ENCODE measurements around the gene DDX31.
"Not testable (repeated sequence)": the region's sequence is repeated elsewhere in the genome, so short reads cannot be mapped to it uniquely, and the experiment has no call there.

The DDX31 gene

DNA sequence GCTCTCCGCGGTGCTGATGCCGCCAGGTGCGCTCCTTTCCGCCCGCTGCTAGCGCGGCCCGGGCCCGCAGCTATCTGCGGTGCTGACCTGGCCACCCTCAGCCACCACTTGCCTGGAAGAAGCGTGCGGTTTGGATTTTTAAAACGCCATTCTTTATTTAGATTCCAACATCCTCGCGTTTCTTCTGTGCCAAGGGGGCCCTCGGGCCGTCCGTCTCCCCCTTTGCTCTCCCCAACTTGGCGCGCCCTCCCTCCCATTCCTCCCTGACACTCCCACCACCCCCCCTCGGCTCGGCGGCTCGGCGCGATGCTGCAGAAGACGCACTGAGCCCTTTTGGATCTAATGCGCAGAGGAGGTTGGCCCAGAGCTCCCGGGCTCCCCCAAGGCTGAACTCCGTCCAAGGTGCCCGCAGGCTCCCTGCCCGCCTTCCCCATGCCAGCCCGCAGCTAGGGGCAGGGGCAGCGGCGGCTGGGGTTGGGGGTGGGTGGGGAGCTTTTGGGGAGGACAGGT, 87.5 kb downstream of the DDX31 start, which contains the start of gene BARHL1:
Gene BARHL1, plus strand, starts transcription at position 331 of the 510 bp plus-strand sequence. CDS start 192 bp downstream, outside the sequence.
- DNase-seq (ENCODE audit: low spot score), result no peak
- no peak for FAIRE-seq

DNA sequence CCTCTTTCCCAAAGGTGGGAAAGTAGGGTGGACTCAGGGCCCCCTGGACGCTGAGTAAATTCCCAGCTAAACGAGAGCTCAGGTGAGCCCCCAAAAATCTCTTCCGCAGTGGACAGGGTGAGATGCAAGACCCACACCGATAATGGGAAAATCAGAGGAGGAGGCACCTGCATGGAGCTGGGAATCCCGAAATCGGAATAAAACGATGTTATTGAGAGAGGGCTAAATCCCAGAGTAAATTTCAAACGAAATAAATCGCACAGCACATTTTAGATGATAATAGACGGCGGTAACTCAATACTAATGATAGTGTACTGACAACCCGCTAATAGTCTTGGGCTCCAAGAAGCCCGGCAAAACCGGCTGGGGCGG, 90.4 kb downstream of the DDX31 start:
- no peak for FAIRE-seq
- DNase-seq (ENCODE audit: low spot score), result no peak

DNA sequence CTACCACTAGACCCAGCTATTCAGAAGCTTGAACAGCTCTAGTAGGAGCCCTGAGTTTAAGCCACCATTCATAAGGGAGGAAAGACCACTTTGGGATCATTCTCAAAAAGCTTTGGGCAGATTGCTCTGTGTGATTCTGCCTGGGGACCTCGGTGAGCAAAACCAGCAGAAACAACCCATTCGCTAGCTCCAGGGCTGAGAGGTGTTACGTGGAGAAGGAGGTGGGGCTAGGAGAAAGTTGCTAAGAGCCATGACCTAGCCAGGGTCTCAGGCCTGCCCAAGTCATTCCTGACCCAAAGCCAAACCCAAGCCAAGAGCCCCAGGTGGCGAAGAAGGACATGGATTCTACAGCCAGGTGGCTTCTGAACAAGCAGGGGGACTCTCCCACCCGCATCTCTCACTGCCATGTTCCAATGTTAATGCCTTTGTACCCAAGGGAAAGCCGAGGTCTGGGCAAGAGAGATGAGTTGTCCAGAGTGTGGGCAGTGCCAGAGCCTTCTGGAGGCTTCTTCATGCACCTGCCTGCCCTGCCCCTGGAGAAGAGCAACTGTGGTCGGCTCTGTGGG, 91.3 kb downstream of the DDX31 start:
- FAIRE-seq (no peak), DNase-seq (ENCODE audit: low spot score) (no peak)

DNA sequence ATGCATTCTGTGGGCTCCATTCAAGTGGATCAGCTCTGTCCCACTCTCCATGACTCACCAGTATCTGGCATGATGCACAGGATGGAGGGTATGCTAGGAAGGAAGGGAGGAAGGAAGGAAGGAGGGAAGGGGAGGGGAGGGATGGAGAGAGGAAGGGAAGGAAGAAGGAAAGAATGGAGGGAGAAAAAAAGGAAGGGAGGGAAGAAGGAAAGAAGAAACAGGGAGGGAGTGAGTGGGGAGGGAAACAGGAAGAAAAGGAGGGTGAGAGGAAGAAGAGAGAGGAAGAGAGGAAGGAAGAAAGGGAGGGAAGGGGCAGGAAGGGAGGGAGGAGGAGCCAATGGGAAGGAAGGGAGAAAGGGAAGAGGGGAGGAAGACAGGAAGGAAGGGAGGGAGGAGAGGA, 92.7 kb downstream of the DDX31 start:
- no peak for DNase-seq (ENCODE audit: low spot score)
- no peak for FAIRE-seq

DNA sequence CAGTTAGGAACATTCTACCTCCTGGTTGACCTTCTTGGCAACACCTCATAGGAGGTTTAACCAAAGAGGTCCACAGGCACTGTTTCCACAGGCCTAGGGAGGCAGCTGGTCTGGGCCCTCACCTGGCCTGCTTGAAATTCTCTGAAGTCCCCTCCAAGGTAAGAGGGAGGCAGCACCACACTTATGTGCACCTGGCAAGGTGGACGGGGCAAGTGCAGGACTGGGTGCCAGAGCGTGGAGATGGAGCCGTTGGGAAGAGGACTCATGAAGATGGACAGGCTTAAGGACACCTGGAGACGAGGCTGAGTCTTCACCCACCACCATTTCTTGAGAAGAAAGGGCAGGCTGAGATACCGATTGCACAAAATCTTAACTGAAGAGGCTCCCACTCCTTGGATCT, 94.0 kb downstream of the DDX31 start:
- DNase-seq (ENCODE audit: low spot score), result no peak
- no peak for FAIRE-seq

DNA sequence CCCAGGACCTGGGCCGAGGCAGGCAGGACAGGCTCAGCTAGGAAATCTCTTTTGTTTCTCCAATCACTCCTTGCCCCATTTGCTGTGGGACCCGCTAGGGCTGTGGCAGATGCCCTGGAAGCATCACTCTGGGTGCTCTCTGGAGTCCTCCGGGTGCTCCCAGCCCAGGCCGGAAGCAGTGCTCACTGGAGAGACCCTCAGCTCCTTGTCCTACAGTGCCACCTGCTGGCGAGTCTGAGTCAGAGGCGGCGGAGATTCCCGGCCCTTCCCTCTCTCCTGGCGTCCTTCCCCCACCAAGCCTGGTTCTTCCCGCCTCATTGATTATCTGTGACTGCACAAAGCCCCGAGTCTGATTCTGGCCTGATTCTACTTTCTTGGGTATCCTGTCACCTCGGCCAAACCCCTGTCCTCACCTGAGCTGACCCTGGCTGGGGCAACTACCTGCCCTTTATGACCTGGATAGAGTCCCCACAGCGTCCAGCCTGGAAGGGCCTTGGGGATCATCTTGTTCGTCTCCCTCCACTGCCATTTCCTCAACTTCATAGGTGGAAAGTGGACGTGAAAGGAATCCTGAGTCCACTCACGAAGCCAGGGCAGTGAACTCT, 94.7 kb downstream of the DDX31 start:
- FAIRE-seq, result no peak
- DNase-seq (ENCODE audit: low spot score), result peak; percentile 57

DNA sequence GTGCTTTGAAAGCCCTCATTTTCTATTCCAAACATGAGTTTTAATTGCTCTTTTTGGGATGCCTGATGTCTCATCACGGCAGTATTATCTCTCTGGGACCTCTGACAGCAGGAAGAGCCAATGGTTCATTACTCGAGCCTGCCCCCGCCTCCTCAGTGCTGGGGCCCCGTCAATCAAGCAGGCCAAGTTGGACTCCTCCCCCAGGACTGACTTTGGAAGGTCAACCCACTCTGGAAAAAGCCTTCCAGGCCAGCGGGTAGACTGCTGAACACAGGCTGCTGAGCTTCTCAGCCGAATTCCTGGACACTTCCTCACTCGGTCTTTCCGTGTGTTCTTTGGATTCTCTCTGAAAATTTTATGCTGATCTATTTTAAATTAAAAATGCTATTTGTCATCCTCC, 96.9 kb downstream of the DDX31 start:
- no peak for FAIRE-seq
- no peak for DNase-seq (ENCODE audit: low spot score)

DNA sequence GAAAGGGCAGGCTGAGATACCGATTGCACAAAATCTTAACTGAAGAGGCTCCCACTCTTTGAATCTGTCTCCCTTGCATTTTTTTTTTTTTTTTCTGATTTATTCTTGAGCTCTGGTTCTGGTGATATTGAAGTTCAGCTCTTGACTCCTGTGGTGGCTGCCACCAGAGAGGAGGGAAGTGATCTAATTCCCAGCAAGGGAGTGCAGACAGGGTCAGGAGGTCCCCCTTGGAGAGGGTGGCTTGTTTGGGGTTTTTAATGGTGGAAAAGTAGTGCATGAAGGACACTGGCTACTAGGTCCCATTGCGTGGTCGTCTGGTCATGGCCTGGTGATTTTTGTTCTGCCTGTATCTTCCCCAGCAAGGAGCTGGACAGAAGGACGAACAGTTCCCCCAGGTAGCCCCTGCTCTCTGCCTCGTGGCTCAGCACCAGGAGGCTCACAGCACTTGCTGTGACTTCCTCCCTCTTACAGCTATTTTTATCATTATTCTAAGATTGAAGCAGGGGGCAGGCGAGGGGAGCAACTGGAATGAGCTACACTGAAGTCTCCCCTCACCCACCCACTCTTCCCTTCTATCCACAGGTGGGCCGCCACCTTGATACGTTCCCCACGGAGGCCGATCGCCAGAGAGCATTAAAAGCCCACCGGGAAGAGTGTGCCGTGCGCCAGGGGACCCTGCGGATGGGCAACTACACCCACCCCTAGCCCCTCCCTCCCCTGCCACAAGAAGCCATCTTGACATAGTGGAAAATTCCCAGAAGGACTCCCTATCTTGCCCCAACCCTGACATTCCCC, 97.8 kb downstream of the DDX31 start:
- no peak for FAIRE-seq
- no peak for DNase-seq (ENCODE audit: low spot score)

DNA sequence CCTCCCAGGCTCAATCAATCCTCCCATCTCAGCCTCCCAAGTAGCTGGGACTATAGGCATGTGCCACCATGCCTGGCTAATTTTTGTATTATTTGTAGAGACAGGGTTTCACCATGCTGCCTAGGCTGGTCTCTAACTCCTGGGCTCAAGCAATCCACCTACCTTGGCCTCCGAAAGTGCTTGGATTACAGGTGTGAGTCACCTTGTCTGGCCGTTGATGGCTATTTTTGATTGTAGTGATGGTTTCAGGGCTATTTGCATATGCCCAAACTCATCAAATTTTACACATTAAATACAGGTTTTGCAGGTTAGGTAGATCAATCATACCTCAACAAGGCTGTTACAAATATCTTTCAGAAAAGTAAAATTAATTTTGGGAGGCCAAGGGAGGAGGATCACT, 101.0 kb downstream of the DDX31 start:
- DNase-seq (ENCODE audit: low spot score); FAIRE-seq: not testable (repeated sequence)

DNA sequence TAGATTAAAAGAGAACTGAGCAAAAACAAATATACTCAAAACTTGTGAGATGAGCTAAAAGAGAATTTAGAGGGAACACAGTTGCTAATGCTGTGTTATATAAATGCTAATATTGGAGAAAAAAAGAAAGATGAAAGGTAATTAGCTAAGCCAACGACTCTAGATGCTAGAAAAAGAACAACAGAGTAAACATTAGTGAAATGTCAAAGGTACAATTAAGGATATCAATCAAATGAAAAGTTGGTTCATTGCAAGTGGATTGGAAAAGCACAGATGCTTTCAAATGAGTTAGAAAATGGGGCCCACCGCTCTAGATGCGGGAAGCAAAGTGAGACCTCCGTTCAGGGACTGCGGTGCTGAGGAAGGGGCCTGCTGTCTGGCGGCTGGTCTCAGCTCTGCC, 105.3 kb downstream of the DDX31 start:
- DNase-seq (ENCODE audit: low spot score) (no peak), FAIRE-seq (no peak)

DNA sequence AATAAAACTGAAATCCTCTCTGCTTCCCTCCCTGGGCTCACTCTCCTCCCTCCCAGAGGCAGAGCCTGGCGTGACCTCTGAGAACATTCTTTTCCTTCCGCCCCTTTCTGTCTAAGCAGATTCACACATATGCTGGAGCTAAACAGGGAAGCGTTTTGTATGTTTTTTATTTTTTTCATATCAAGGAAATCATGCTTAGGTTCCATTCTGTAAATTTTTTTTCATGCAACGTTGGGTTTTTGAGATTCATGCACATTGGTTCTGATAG, 107.5 kb downstream of the DDX31 start:
- FAIRE-seq (no peak), DNase-seq (ENCODE audit: low spot score) (no peak)

DNA sequence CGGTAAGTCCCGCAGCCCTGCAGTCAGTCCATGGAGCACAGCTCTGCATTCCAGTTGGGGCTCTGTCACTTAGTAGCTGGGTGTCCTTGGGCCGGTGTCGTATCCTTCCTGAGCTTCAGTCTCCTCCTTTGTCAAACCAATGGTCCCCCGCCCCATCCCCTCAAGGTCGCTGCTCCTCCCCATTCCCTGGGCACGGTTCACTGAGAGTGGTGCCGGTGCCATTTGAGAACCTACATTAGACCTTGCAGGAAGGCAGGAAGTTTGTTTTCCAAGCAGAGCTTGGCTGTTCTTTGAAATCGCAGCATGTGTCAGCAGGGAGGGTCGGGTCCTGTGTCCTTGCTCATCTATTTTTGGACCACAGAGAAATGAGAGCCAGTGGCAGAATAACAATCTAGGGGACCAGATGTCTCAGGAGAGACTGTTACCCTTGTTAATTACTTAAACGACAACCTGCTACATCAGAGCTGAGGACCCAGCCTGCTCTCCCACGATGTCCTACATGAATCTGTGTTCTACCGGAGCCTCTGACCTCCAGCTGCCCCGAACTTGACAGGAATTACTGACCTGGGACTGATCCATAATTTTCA, 109.1 kb downstream of the DDX31 start:
- DNase-seq (ENCODE audit: low spot score) (no peak), FAIRE-seq (no peak)

DNA sequence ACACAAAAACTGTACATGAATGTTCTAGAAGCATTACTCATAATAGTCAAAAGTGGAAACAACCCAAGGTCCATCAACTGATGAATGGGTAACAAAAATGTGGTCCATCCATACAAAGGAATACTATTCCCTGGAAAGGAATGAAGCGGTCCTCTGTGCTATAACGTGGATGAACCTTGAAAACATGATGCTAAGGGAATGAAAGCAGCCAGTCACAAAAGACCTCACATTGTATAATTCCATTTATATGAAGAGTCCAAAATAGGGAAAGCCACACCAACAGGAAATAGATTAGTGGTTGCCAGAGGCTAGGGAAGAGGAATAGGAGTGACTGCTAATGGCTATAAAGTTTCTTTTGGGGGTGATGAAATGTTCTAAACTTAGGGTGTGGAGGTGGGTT, 110.1 kb downstream of the DDX31 start:
- no peak for DNase-seq (ENCODE audit: low spot score)
- no peak for FAIRE-seq

DNA sequence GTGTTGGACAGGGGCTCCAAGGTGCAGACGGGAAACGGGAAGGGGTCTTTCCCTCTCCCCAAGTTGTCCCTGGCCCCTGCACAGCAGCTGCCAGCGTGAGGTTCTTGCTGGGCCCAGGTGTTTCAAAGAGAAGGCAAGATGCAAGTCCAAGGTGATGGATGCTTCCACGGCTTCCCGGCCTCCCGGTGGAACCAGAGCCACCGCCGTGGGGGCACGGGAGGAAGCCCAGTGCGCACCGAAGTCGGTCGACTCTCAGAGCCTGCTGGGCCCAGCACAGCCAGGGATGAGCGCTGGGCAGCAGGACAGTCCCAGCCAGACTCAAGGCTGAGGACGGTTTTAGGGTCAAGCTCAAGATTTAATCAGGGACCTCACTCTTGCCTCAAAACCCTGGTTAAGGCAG, 112.6 kb downstream of the DDX31 start:
- DNase-seq (ENCODE audit: low spot score) (no peak), FAIRE-seq (no peak)

DNA sequence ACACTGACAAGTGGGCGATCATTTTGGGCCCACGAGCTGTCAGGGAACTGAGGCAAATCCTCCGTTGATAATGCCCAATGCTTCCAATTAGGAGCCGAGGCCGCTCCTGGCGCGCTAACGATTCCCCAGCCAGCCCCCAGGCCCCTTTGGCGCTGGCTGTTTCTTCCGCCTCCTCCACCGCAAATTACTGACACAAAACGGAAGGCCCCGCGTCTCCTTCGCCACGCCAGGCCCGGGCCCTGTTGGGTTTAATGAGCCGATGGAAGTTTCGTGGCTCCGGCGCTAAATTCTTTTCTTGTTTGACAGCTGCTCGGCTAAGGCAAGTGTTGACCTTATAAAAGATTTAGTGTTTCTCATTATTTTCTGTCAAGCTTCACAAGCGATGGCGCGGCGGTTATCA, 113.1 kb downstream of the DDX31 start:
- FAIRE-seq, result no peak
- no peak for DNase-seq (ENCODE audit: low spot score)

DNA sequence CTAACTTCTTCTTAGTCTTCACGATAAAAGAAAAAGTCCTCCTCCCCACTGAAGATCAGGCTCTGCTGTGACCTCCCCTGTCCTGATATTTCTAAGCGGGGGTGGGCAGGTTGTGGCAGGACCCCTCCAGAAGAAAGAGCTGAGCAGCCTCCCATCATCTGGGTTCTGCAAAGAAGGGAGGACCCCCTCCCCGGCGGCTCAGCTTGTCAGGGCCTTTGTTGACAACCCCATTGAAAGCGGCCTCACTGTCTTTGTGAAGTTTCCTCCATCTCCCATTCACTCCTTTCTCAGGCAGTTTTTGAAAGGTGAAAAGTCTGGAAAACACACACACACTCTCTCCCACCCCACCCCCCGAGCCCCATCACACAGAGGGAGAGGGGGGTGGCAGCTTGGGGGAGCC, 113.5 kb downstream of the DDX31 start:
- FAIRE-seq (no peak), DNase-seq (ENCODE audit: low spot score) (no peak)

DNA sequence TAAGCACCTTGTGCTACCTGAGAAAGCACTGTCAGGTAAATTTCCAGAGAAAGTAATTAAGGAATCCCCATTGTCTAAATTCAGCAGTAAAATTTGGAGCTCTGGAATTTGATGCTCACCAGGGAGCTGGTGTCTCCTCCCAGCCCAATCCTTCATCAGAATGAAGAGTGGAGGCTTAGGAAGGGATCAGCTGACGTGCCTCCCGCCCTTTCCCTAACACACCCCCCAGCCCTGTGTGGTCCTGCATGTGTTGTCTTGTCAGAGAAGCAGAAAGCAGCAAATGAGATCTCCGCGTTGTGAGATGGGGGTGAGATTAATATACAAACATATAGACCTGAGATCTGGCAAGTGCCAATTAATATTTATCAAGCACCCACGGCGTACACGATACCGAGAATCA, 114.3 kb downstream of the DDX31 start:
- DNase-seq (ENCODE audit: low spot score), result no peak
- no peak for FAIRE-seq

DNA sequence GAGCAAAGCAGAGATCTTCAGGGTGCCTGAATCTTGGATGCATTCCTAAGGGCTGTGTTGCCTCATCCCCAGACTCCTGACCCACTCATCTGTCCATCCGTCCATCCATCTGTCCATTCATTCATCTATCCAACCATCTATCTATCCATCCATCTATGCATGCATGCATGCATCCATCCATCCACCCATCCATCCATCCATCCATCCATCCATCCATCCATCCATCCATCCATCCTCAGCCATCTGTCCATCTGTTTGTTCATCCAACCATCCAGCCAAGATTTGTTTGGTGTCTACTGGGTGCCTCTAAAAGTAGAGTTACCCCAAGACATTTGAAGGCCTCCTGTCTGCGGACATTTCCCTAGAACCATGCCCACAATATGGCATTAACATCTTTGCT, 115.0 kb downstream of the DDX31 start:
- DNase-seq (ENCODE audit: low spot score) (no peak), FAIRE-seq (no peak)

DNA sequence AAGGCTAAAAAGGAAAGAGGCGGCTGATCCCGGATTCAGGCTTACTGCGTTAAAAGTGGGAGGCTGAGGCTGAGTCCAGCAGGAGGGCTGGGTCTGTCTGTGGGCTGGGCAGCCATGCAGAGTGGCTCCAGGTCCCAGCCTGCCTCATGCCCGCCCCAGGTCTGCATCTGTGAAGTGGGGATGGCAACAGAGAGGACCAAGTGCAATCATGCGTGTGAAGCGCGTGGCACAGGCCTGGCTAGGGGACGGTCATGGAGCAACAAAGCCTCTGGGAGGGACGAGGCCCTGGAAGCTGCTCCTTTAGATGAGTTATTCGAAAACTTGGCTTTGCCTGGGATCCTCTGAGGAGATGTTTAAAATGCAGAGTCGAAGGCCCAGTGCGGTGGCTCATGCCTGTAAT, 117.7 kb downstream of the DDX31 start:
- FAIRE-seq (no peak), DNase-seq (ENCODE audit: low spot score) (no peak)

DNA sequence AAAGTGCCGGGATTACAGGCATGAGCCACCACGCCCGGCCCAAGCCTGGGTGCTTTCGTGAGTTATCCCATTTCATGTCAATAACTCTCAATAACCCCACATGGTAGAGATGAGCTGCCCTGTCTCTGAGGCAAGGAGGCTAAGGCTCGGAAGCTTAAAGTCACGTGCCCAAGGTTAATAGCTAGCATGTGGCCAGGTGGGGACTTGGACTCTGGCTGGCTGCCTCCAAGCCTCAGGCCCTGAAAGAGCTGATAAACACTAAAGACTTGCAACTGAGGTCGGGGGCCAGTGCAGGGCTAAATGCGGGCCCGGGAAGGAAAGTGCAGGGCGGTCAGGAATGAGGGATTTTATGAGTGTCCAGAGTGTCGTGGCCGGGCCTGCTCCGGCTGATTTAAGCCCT, 118.2 kb downstream of the DDX31 start:
- no peak for FAIRE-seq

DNA sequence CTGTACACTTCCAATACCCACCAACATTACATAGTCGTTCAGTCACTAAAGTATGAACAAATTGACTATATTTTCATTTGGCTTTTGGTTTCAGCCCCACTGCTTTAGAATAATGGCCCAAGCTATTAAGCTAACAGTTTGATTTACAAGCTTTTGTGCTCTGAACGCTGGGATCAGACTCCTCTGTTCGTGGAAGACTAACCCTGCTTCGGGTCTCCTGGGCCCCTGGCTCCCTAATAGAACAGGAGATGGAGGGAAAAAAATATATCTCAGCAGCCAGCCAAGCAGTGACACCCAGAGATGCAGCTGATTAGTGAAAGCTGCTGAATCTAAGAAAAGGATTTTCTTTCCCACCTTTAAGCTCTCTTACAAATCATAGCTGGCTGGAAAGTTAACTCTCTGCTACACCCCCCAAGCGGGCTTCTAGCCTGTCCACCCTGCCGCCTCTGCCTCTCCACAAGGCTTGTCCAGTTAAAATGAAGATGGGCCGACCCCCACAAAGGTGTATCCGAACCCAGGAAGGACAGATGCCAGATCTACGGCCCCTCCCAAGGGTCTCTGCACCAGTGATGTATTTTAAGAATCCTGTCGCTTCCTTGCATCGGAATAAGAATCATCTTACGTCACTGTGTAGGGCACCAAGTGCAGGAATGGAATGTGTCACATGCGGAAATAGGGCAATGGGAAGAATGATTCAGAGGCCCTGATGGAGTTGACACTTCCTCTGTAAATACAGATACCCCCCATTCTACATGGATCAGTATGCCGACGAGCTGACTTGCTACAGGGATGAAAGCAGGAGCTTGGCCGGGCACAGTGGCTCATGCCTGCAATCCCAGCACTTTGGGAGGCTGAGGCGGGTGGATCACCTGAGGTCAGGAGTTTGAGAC, 120.8 kb downstream of the DDX31 start:
- peak; percentile 33 for DNase-seq (ENCODE audit: low spot score)
- FAIRE-seq, result no peak

More for the DNA sequence above, 118.2 kb downstream of the DDX31 start:
- DNase-seq (ENCODE audit: low spot score), result no peak
